Effector CD4-positive, alpha-beta T cell (primary cell): ENCODE results near the gene SORL1.

ENCODE experiments used
- DNase-seq: peaks from one replicate; pipeline ENCODE4 v3.0.0-alpha.2; 2020

SORL1 gene

DNA sequence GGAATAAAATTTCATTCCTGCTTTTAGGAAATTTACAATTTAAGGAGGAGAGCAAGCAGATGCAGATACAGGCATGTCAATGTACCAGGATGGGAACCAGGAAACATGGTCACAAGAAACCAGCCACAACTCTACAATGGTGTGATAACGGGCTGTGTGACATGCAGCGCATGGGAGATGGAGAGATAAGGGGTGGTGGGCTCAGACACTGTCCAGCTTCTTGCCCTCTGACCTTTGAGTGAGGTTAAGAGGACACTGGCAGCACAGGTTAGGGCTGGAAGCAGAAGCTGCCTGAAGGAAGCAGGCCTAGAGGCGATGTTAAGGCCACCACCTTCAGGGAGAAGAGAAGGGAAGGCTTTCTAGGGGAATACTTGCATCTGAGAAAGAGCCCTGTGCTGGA lies 3.0 kb downstream of the SORL1 start:
- no peak for DNase-seq

- DNase-seq: no peak
These were observed 4.0 kb downstream of the SORL1 start for GRCh38 chr11:121456151-121456550.

GRCh38 chr11:121456816-121457431 lies 4.8 kb downstream of the SORL1 start:
- DNase-seq: no peak

- DNase-seq: no peak
These were observed 6.4 kb downstream of the SORL1 start for GRCh38 chr11:121458551-121458950.

GRCh38 chr11:121459413-121460017 lies 7.4 kb downstream of the SORL1 start:
- DNase-seq: no peak

DNA sequence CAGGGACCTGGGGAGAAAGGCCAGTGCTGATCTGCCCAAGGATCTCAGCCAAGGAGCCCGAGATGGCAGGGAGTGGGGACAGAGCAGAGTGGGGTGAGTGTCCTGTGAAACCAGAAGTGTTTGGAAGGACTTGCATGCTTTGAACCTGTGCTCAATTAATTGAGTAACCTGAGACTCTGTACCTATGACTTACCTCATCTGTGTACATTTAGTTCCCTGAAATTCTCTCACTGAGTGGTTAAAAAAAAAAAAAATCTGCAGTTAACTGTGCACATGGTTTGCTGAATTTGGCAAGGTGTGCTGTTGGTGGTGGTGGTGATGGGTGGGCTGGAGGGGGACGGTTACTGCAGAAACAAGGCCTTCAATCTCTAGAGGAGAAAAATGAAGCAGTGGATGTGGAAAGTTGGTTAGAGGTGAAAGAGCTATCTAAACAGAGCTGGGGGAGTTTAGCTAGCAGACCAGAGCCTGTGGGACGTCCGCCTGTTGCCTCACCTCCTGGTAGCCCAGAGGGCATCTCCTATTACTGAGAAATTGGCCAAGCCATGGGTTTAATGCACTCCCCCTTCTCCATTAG lies 8.9 kb downstream of the SORL1 start:
- no peak for DNase-seq

GRCh38 chr11:121461843-121462242 lies 9.7 kb downstream of the SORL1 start:
- DNase-seq: no peak

DNA sequence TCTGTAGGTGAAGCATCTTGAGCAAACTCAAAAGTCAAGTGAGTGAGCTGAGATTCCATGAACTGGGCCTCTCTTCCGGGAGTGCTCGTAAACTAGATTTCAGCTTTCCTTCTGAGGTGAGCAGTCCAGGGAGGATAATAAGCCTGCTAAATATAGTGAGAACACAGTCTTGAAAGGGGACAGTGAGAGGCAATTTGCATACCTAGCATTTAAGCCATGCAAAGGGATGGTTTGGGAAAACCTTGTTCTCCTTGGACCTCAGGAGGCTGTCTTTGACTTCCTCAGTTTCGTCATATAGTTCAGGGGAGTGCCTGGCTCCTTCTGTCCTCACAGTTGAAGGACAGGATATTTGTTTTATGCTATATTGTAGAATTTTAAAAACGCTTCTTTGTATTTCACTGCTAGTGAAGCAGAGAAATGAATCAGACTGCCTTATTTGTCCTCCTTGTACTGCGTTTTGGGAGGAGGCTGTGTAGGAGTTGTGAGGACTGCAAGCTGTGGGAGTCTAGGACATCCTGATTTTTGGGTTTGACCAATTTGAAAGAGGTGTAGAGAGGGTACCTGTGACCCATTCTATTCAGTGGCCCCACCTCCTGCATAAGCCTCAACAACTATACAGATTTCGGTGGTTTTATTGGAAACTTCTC lies 11.7 kb downstream of the SORL1 start:
- no peak for DNase-seq

GRCh38 chr11:121464352-121464946 lies 12.3 kb downstream of the SORL1 start:
- DNase-seq: peak; percentile 74

GRCh38 chr11:121465709-121466062 lies 13.6 kb downstream of the SORL1 start:
- DNase-seq: no peak

- no peak for DNase-seq
These were observed 14.1 kb downstream of the SORL1 start for GRCh38 chr11:121466063-121466794.

DNA sequence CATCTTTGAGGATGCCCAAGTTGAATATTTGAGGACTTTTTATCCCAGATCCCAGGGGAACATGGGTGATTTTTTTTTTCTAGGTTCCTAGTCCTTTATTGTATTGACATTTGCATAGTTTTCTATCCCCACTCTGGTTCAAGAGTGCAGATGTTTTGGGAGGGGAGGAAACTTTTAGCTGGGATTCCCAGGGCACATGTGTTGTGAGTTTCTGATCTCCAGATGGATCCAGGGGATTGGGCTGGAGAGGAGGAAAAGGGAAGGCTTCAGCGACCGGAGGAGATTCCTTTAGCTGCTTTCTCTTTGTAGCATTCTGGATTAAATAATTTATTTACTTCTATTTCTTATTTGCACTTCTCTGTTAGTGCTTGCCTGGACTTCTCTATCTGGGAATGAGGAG lies 15.4 kb downstream of the SORL1 start:
- DNase-seq: no peak

GRCh38 chr11:121467965-121468364 lies 15.9 kb downstream of the SORL1 start:
- DNase-seq: peak; percentile 72

- no peak for DNase-seq
These were observed 17.8 kb downstream of the SORL1 start for GRCh38 chr11:121469910-121470309.

DNA sequence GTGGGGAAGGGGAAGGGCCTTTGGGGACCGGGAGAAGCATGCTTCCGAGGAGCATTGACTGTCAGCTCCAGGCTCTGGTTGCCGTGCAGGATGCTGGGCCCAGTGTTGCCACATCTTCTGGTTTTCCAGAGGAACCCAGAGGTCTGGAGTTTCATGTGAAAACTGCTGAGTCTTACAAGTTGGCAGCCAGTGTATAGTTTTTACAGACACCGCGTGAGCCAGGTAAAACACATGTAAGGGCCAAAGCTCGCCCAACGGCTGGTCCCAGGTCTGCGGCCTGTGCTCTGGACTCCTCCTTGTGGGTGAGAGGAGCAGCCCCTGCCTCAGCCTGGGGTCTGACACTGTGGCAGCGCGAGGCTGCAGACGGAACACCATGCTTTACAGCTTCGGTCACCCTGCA lies 19.1 kb downstream of the SORL1 start:
- DNase-seq: no peak

- DNase-seq: no peak
These were observed 20.2 kb downstream of the SORL1 start for GRCh38 chr11:121472312-121472711.

DNA sequence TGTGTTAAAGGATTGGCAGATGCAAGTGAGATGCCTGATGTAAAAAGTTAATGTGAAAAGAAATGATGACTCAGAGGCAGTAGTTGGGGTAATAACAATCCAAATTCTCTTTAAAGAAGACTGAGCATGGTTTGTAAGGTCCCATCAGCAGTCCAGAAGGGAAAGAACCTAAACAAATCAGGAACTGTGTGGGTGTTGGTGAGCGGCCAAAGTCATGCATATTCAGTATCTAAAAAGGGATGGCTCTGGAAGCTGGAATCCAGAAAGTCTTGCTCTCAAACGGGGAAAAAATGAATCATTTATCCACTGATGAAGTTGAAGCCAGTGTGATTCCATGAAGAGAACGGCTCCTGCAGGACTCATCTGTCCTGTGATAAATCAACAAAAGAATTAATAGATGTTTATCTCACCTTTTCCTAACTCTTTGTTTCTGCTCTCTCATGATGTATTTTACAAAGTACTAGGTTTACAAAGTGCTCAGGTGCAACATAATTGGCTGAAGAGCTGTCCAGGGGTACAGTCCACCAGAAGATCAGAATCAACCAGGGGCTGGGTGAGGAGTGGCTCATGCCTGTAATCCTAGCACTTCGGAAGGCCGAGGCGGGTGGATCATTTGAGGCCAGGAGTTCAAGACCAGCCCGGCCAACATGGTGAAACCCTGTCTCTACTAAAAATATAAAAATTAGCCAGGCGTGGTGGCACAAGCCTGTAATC lies 21.1 kb downstream of the SORL1 start:
- no peak for DNase-seq

- no peak for DNase-seq
These were observed 22.6 kb downstream of the SORL1 start for GRCh38 chr11:121474680-121475079.

- DNase-seq: no peak
These were observed 24.4 kb downstream of the SORL1 start for GRCh38 chr11:121476379-121477032.

- no peak for DNase-seq
These were observed 26.2 kb downstream of the SORL1 start for GRCh38 chr11:121478226-121478894.
